GM21576 (cell line): Measurements from ENCODE around the gene RER1.

ENCODE experiments used
- ATAC-seq: cut with Tn5 transposase; IDR thresholded peaks from one replicate; pipeline ENCODE4 v1.9.1; 2021; ENCODE audit warnings: mild to moderate bottlenecking, moderate library complexity; ENCODE audit not compliant: unreplicated experiment

The RER1 gene

DNA sequence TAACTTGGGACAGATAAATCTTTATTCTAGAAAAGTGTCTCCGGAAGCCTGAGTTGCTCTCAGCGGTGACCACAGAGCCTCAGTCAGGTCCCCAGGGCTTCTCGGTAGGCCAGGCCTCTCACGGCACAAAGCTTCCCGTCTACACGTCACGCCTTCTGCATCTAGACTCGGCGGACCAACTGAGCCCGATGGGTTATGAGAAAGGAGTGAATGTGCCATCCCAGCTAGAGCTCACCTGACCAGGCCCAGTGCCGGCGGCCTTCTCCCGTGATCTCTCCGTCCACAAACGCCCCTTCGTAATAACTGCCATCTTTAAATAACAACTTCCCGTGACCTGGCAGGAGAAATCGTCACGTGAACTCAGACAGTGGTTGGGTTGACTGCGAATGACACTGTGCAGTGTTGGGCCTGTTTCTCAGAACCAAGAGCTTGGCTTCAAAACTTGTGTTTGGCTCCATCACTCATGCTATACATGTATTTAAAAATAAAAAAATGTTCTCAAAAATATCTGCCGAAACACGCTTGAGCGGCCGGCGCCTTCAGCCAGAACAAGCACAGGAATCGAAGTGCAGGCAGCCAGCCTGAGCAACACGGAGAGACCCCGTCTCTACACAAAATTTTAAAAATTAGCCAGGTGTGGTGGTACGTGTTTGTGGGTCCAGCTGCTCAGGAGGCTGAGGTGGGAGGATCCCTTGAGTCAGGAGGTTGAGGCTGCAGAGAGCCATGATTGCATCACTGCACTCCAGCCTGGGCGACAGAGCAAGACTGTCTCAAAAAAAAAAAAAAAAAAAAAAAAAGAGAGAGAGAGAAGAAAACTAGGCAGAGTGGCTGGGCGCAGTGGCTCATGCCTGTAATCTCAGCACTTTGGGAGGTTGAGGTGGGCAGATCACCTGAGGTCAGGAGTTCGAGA is 3.4 kb upstream of the RER1 start:
- ATAC-seq: no peak

DNA sequence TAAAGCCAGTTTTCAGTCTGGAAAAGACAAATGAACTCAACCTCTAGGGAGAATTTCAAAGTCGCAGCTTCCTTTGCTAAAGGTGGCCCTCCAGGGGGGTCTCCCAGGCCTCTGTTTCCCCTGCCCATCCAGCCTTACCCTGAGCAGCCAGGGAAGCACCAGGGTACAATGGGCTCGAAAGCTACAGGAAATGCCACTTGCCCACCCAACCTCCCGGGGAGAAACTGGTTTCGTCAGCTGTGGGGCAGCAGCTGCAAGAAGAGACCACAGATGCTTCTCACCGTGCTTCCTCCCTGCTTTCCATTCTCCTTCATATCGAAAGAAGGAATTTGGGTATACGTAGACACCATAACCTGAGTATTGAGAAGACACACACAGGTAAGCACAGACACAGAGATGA is 2.0 kb upstream of the RER1 start:
- ATAC-seq: no peak

DNA sequence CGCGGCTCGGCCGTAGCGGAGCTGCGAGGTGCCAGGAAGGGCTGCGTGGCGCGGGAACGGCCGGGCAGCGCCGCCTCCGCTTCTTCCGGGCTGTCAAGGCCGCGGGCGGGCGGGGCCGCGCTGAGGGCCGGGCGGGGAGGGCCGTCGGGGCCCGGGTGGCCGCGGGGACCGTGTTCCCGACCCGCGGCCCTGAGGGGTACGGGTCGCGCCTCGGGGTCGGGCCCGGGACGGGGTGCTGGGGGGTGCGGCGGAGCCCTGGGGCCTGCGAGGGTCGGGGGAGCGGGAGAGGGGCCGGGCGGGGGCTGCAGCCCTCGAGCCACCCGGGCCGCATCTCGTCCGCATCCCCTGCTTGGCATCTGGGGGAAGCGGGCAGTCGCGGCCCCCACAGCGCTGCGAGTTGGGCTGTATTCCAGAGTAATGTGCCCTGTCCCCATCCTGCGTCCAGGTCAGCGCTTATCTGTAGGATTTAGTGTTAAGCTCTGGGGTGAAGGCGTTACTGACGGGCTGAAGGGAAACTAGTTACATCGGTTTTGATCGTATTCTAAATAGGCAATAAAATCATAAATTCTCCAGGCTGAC is 379 bp downstream of the RER1 start:
- ATAC-seq: no peak

GRCh38 chr1:2392686-2393085 is 1.0 kb downstream of the RER1 start:
- no peak for ATAC-seq

DNA sequence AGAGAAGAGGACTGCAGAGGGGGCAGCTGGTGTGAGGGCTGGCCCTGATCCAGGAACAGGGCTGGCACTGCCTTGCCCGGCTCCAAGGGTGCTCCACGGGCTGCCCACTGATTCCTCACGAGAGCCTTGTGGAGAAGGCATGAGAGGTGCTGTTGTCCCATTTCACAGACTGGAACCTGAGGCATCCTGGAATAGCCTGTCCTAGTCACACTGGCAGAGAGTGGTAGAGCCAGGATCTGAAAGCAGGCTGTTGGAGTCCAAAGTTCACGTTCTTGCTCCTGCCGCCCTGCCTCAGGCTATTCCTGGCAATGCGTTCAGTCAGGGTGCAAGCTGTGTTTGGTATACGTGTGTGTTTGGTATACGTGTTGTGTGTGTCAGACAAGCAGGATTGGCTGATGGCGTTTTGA is 1.8 kb downstream of the RER1 start:
- ATAC-seq: no peak

GRCh38 chr1:2394220-2394619 is 2.6 kb downstream of the RER1 start:
- no peak for ATAC-seq

GRCh38 chr1:2394761-2395160 is 3.1 kb downstream of the RER1 start:
- no peak for ATAC-seq

GRCh38 chr1:2395245-2395644 is 3.6 kb downstream of the RER1 start:
- ATAC-seq: no peak

GRCh38 chr1:2396059-2396458 is 4.4 kb downstream of the RER1 start:
- no peak for ATAC-seq

GRCh38 chr1:2396476-2396875 is 4.8 kb downstream of the RER1 start:
- ATAC-seq: no peak

DNA sequence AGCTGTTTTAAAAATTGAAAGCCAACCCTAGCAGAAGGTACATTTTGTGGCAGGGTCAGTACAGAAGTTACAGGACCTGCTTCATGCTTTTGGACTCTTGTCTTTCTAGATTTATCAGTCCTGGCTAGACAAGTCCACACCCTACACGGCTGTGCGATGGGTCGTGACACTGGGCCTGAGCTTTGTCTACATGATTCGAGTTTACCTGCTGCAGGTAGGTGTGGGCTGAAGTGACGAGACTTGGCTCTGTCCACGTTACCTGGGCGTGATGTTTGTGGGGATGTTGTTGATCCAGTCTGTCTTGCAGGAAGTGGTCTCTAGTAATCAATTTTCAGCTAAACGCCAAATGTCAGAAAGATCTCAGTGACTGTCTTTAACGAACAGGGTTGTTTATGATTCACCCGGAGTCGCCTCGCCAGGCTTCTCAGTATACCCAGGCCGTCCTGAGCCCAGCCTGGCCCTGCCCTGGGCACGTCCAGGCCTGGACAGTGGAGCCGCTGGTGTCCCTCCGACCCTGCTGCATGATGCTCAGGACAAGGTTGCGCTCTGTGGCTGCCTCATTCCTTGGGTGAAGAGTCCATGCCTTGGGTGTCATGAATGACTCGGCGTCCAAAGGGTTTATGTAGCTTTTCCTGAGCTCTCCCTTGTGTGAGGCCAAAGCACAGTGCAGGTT is 5.5 kb downstream of the RER1 start:
- ATAC-seq: no peak

DNA sequence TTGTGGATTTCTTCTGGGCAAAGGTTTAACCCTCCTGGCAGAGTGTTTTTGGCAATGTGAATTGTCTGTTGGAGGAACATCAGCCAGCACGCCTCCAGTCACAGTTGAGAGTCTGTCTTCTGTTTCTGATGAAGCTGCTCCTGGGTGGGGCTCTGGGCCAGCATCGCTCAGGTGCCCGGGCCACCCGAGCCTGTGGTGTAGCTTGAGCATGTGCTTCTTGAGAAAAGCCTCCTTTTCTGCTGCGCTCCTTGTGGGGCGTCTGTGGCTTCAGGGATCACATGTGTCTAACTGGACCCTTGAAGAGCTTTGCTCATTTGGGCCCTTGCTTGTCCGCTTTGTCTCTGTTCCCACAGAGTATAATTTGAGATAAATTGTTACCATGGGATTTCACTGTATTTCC is 7.2 kb downstream of the RER1 start:
- ATAC-seq: no peak

DNA sequence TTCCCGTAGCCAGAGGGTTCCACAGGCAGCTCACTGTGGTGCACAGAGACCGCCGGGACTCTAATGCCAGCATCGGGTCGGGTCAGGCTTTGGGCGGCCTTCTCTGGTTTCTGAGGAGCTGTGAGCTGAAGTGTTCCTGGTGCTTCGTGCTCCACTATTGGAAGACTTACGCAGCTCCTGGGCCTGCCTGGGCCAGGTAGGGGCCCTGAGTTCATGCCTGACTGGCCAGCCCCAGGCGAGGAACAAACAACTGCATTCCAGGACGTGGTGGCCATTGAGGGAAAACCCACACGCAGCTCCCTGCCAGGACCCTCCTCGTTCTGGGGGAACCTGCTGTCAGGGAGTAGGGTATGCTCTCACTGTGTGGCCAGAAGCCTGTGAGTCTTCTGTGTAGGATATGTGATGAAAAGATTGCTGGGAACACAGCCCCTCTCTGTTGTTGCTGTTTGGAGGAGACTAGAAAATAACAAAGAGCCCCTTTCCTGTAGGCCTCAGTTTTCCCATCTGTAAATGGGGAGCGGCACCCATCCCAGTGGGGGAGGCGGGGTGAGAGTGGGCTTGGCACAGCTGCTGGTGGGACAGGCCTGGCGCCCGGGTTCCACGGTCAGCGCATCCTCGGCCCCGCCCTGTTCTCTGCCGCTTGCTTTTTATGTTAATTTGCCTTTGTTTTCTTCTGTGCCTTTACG is 8.4 kb downstream of the RER1 start:
- ATAC-seq: no peak

DNA sequence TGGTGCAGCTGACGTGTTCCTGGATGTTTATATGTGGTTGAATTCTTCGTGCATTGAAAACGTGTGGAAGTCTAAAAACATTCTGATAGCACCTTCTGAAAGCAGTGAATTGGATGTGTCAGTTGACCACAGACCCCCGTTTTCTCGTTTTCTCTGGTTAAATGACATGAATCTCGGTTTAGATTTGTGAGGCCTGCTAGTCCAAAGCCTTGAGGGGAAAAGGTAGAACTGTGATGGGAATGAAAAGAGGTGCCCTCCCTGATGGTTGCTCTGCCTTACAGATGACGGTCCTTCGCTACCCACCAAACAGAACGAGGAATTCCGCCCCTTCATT is 8.9 kb downstream of the RER1 start:
- ATAC-seq: no peak

DNA sequence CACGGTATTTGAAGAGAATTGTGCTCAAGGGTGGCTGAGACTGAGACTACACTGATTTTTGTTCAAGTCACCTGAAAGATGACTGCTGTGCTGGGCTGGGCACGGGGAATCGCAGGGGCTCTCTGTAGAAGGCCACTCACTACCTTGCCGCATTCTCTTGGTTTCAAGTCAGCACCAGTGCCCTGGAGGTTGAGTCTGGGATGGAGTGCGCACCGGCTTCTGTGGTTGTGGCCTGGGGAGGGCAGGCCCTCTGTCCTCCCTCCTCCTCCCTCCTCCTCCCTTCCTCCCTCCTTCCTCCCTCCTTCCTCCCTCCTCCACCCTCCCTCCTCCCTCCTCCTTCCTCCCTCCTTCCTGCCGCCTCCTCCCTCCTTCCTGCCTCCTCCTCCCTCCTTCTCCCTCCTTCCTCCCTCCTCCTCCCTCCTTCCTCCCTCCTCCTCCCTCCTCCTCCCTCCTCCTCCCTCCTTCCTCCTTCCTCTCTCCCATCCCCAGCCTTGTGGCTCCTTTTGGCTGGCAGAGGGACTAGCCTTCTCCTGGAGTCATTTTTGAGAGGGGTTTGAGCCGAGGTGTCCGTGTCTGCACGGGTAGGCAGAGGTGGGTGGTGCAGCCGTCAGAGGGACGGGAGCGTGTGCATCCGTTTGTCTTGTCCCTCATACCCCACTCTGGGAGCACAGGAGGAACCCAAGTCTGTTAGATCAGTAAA is 9.5 kb downstream of the RER1 start:
- ATAC-seq: no peak

DNA sequence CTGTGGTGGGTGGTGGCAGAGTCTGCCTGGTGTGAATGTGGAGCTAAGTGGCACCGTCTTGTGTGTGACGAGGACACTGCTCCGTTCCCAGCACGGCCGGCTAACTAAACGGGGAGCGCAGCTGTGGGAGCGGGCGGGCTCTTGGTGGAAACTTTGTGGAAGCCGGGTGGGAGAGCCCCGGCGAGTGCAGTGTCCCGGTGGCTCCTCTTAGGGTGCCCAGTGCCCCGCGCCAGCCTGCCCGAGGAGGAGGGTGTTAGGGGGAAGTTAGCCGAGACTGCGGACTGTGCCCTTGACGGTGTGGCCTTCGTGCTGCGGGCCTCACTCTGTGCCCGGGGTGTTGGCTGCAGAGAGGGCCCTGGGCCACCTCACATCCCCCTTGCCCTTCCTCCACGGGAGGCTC is 10.8 kb downstream of the RER1 start:
- ATAC-seq: no peak

GRCh38 chr1:2403273-2403672 is 11.6 kb downstream of the RER1 start:
- no peak for ATAC-seq

DNA sequence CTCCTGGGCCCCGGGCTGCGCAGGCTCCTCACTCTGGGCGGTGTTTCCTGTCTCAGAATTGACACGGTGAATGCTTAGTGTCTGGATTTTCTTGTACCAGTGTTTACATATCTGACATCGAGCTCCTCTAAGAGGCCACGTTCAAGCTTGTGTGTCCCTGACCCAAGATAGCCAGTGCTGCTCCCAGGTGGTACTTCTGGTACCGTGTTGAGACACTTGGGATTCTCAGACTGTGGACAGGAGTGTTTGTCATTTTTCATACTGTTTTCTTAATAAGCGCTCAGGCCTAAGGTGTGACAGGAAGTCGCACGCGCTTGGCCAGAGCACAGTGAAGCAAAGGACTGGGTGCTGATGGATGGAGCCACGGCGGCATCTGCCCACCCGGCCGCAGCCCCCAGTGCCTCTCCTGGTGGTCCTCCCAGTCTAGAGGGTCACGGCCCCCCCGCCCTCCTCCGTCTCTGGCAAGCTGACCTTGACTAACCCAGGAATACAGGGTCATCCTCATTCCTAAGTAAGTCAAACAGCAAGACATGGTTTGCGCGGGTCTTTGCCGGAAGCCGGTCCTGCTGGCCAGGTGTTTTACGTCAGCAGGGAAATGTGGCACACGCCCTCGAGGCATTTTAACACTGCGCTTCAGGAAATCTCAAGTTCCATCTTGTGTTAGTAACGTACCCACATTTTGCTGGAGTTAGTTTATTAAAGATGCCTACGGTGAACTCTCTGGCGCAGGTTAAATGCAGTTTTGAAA is 12.7 kb downstream of the RER1 start:
- ATAC-seq: no peak

DNA sequence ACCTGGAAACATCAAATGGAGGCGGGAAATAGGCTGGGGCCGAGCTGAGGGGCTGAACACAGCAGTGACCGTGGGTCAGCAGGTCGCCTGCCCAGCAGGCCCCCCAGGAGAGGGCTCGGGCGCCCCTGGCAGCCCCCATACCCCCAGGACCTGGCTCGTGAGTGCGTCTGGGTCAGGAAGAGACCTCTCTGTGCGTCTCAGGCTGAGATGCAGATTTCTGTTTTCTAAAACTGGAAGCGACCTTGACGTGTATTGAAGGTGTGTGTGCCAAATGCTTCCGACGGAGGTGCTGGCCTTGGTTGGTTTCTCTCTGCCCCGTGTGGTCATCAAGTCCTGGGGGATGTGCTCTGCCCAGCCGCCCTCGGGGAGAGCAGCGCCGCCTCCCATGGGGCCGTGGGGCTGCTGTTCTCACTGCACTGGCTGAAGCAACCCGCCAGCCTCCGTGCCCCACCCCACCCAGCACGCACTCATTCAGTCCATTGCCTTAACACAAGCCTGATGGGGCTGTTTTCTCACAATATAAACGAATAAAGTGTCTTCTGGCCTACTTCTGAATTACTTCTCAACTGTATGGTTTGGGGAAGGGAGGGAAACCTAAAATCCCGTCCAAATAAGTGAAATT is 13.4 kb downstream of the RER1 start:
- no peak for ATAC-seq
